ENCODE measurements around the gene CLEC7A. TPM values are rescaled to one million over a fixed set of nuclear protein-coding genes. Genes with fewer than 3 reads are reported as not detected.

The CLEC7A gene
- total RNA-seq, 1 donor from 2014 or later, result not detected

DNA sequence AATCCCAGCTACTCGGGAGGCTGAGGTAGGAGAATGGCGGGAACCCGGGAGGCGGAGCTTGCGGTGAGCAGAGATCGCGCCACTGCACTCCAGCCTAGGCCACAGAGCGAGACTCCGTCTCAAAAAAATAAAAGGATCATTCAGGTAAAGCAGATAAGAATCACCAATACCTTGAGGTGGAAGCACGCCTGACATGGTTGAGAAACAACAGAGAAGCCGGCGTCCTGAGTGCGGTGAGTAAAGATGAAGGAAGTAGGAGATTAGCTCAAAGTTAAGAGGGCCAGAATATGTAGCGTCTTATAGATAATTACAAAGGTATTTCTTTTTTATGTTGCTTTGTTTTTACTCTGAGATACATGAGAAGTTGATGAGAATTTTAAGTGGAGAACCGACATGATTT lies 14.7 kb downstream of the CLEC7A start:
- Mint-ChIP-seq H3K4me3 (no peak overlapping the region), H3K36me3 (ENCODE audit: low read depth) (no peaks in the 10 kb centered on the region), H3K27me3 (ENCODE audit: low read depth) (no peaks in the 10 kb centered on the region), H3K4me1 (no peaks in the 10 kb centered on the region), H3K9me3 (no peaks in the 10 kb centered on the region), H3K27ac (ENCODE audit: unreplicated experiment) (no peak overlapping the region)
- TF ChIP-seq, protein P1, sequence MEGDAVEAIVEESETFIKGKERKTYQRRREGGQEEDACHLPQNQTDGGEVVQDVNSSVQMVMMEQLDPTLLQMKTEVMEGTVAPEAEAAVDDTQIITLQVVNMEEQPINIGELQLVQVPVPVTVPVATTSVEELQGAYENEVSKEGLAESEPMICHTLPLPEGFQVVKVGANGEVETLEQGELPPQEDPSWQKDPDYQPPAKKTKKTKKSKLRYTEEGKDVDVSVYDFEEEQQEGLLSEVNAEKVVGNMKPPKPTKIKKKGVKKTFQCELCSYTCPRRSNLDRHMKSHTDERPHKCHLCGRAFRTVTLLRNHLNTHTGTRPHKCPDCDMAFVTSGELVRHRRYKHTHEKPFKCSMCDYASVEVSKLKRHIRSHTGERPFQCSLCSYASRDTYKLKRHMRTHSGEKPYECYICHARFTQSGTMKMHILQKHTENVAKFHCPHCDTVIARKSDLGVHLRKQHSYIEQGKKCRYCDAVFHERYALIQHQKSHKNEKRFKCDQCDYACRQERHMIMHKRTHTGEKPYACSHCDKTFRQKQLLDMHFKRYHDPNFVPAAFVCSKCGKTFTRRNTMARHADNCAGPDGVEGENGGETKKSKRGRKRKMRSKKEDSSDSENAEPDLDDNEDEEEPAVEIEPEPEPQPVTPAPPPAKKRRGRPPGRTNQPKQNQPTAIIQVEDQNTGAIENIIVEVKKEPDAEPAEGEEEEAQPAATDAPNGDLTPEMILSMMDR (conservative IDR thresholded peaks at IDR 0.05), result no peak
- DNase-seq (ENCODE audit: low read depth, low spot score), result no peak

DNA sequence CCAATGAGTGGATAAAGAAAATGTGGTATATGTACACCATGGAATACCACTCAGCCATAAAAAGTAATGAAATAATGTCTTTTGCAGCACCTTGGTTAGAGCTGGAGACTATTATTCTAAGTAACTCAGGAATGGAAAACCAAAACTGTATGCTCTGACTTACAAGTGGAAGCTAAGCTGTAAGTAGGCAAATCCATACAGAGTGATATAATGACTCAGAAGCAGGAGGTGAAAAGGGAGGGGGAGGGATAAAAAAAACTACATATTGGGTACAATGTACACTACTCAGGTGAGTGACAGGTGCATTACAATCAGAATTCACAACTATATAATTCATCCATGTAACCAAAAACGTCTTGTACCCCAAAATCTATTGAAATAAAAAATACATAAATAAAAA lies 16.1 kb downstream of the CLEC7A start:
- DNase-seq (ENCODE audit: low read depth, low spot score), result no peak
- no peaks in the 10 kb centered on the region for H3K9me3 Mint-ChIP-seq
- H3K36me3 Mint-ChIP-seq (ENCODE audit: low read depth), result no peaks in the 10 kb centered on the region
- H3K4me1 Mint-ChIP-seq, result no peaks in the 10 kb centered on the region
- no peaks in the 10 kb centered on the region for H3K27me3 Mint-ChIP-seq (ENCODE audit: low read depth)
- TF ChIP-seq, protein P1 (conservative IDR thresholded peaks at IDR 0.05), result no peak
- no peak overlapping the region for H3K4me3 Mint-ChIP-seq
- no peak overlapping the region for H3K27ac Mint-ChIP-seq (ENCODE audit: unreplicated experiment)

DNA sequence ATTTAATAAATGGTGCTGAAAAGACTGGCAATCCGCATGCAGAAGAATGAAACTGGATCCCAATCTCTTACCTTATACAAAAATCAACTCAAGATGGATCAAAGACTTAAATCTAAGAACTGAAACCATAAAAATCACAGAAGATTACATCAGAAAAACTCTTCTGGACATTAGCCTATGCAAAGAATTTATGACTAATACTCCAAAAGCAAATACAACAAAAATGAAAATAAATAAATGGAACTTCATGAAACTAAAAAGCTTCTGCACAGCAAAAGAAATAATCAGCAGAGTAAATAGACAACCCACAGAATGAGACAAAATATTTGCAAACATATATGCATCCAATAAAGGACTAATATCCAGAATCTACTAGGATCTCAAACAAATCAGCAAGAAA lies 16.9 kb downstream of the CLEC7A start:
- H3K4me1 Mint-ChIP-seq, result no peaks in the 10 kb centered on the region
- H3K4me3 Mint-ChIP-seq, result no peak overlapping the region
- H3K27me3 Mint-ChIP-seq (ENCODE audit: low read depth), result no peaks in the 10 kb centered on the region
- no peaks in the 10 kb centered on the region for H3K36me3 Mint-ChIP-seq (ENCODE audit: low read depth)
- TF ChIP-seq, protein P1 (conservative IDR thresholded peaks at IDR 0.05), result no peak
- no peaks in the 10 kb centered on the region for H3K9me3 Mint-ChIP-seq
- DNase-seq (ENCODE audit: low read depth, low spot score), result no peak
- no peak overlapping the region for H3K27ac Mint-ChIP-seq (ENCODE audit: unreplicated experiment)

DNA sequence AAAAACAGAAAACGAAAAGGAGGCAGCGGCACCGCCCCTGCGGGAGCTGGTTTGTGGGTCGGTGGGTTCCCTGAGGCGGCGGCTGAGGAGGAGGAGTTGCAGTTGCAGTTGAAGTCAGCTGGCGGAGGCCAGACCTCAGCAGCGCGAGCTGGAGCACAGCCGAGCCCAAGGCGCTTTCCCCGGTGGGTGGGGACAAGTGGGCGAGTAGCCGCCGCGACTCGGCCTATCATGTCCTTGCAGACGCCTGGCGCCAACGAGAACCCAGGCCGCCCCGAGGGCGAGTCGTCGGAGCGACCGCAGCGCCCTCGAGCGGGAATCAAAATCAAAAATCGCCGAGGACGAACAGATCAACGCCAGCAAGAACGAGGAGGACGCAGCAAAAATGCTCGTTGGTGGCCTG lies 18.5 kb downstream of the CLEC7A start:
- H3K27me3 Mint-ChIP-seq (ENCODE audit: low read depth), result no peaks in the 10 kb centered on the region
- TF ChIP-seq, protein P1 (conservative IDR thresholded peaks at IDR 0.05), result no peak
- peaks cover 2% of the 10 kb centered on the region for H3K9me3 Mint-ChIP-seq
- H3K4me1 Mint-ChIP-seq, result no peaks in the 10 kb centered on the region
- no peak overlapping the region for H3K27ac Mint-ChIP-seq (ENCODE audit: unreplicated experiment)
- DNase-seq (ENCODE audit: low read depth, low spot score), result no peak
- no peaks in the 10 kb centered on the region for H3K36me3 Mint-ChIP-seq (ENCODE audit: low read depth)
- no peak overlapping the region for H3K4me3 Mint-ChIP-seq

- TF ChIP-seq, protein P1 (conservative IDR thresholded peaks at IDR 0.05), result no peak
- Mint-ChIP-seq H3K27ac (ENCODE audit: unreplicated experiment) (no peak overlapping the region), H3K4me1 (no peaks in the 10 kb centered on the region)
These were observed 19.6 kb downstream of the CLEC7A start for GRCh38 chr12:10110256-10110844.

More at GRCh38 chr12:10110256-10110844, 19.6 kb downstream of the CLEC7A start:
- Mint-ChIP-seq H3K9me3 (peaks cover 10% of the 10 kb centered on the region), H3K4me3 (no peak overlapping the region), H3K27me3 (ENCODE audit: low read depth) (peaks cover 3% of the 10 kb centered on the region), H3K36me3 (ENCODE audit: low read depth) (peaks cover 8% of the 10 kb centered on the region)
- DNase-seq (ENCODE audit: low read depth, low spot score), result no peak

All from neural crest cell (in vitro differentiated cells).